Mesendoderm (in vitro differentiated cells): Measurements from ENCODE around the gene ITGA6.

ENCODE experiments used
- DNase-seq: peaks from one replicate; pipeline ENCODE4 v3.0.0; 2013
- H2AK5ac ChIP-seq: 2 replicates; pipeline ENCODE4 v1.6.1; 2013; ENCODE audit warnings: low read length, inconsistent platforms
- H2BK120ac ChIP-seq: 2 replicates; pipeline ENCODE4 v1.6.1; 2013; ENCODE audit warnings: low read depth, mild to moderate bottlenecking, low read length, moderate library complexity, mixed read lengths
- H2BK15ac ChIP-seq: replicated peaks from 2 replicates; pipeline ENCODE4 v1.6.1; 2013; ENCODE audit warnings: low read depth, mild to moderate bottlenecking, moderate library complexity
- H2BK5ac ChIP-seq: 2 replicates; pipeline ENCODE4 v1.6.1; 2013; ENCODE audit warnings: low read length, inconsistent platforms
- H3K18ac ChIP-seq: 2 replicates; pipeline ENCODE4 v1.6.1; 2013; ENCODE audit warnings: mild to moderate bottlenecking, low read length, mixed read lengths
- H3K23ac ChIP-seq: one replicate; pipeline ENCODE4 v1.6.1; 2013; ENCODE audit warnings: low read length
- H3K27ac ChIP-seq: 2 replicates; pipeline ENCODE4 v1.5.1; 2013; ENCODE audit warnings: low read depth, mild to moderate bottlenecking, inconsistent platforms, low read length, moderate library complexity
- H3K27me3 ChIP-seq: 2 replicates; pipeline ENCODE4 v1.6.1; 2013; ENCODE audit warnings: low read length, control low read depth, mild to moderate bottlenecking, inconsistent platforms; ENCODE audit not compliant: insufficient read depth, poor library complexity
- H3K36me3 ChIP-seq: 2 replicates; pipeline ENCODE4 v1.6.1; 2013; ENCODE audit warnings: low read length, inconsistent platforms; ENCODE audit not compliant: control insufficient read depth, insufficient read depth
- H3K4ac ChIP-seq: one replicate; pipeline ENCODE4 v1.6.1; 2013; ENCODE audit warnings: low read depth, mild to moderate bottlenecking, low read length, moderate library complexity
- H3K4me1 ChIP-seq: 2 replicates; pipeline ENCODE4 v1.6.1; 2013; ENCODE audit warnings: low read depth, low read length, inconsistent platforms; ENCODE audit not compliant: control insufficient read depth
- H3K4me2 ChIP-seq: 2 replicates; pipeline ENCODE4 v1.6.1; 2013; ENCODE audit warnings: low read length
- H3K4me3 ChIP-seq: 2 replicates; pipeline ENCODE4 v1.5.1; 2013; ENCODE audit warnings: mild to moderate bottlenecking, low read length
- H3K56ac ChIP-seq: one replicate; pipeline ENCODE4 v1.6.1; 2013; ENCODE audit warnings: low read length
- H3K79me1 ChIP-seq: 2 replicates; pipeline ENCODE4 v1.6.1; 2013; ENCODE audit warnings: low read length, inconsistent platforms
- H3K79me2 ChIP-seq: 2 replicates; pipeline ENCODE4 v1.6.1; 2013; ENCODE audit warnings: mild to moderate bottlenecking, low read length; ENCODE audit not compliant: control insufficient read depth, insufficient read depth
- H3K9ac ChIP-seq: 2 replicates; pipeline ENCODE4 v1.6.1; 2013; ENCODE audit warnings: low read length, inconsistent platforms
- H4K5ac ChIP-seq: one replicate; pipeline ENCODE4 v1.6.1; 2013; ENCODE audit warnings: low read length
- H4K8ac ChIP-seq: one replicate; pipeline ENCODE4 v1.6.1; 2013; ENCODE audit warnings: low read depth, mild to moderate bottlenecking, control low read depth, low read length, moderate library complexity
- WGBS: extraction: QIAGEN DNeasy Blood & Tissue Kit; methylation state at CpG from one replicate; pipeline ENCODE4 v1.1.7; 2013; ENCODE audit warnings: low lambda C conversion rate, missing lambda C conversion rate; ENCODE audit not compliant: insufficient coverage; ENCODE audit errors: extremely low coverage; 5-methylcytosine and 5-hydroxymethylcytosine counted together

The ITGA6 gene

DNA sequence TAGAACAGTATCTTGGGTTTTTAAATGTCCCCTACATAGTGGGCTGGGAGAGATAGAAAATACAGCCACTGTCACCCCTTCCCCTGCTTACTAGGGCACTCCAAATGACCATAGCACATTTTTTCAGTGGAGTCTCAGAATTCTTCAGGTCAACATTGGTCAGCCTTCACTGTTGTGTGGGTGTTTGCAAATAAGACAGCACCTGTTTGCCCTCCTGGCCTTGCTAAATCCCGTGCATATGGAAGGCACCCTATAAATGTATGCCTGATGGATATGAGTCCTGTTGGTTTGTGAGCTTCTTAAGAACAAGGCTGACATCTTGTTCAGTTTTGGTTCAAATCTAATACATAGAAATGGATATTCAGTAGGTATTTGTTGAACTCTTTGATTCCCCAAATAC is 12.5 kb downstream of the ITGA6 start:
- H3K18ac ChIP-seq = no peak overlapping the region
- no peaks in the 10 kb centered on the region for H3K36me3 ChIP-seq
- no peak overlapping the region for H3K4me3 ChIP-seq
- no peak overlapping the region for H2BK15ac ChIP-seq
- no peak overlapping the region for H2AK5ac ChIP-seq
- H3K27ac ChIP-seq = no peak overlapping the region
- H2BK5ac ChIP-seq = no peak overlapping the region
- H3K79me1 ChIP-seq = no peaks in the 10 kb centered on the region
- H3K27me3 ChIP-seq = no peaks in the 10 kb centered on the region
- H3K23ac ChIP-seq = no peak overlapping the region
- H4K8ac ChIP-seq = no peak overlapping the region
- H3K79me2 ChIP-seq = peaks cover 11% of the 10 kb centered on the region
- DNase-seq = no peak
- no peak overlapping the region for H3K4ac ChIP-seq
- H2BK120ac ChIP-seq = no peak overlapping the region
- H3K56ac ChIP-seq = no peak overlapping the region
- H3K4me2 ChIP-seq = no peak overlapping the region
- no CpG with 5 or more reads among the region's 1 CpG for WGBS
- H3K4me1 ChIP-seq = peaks cover 12% of the 10 kb centered on the region
- H4K5ac ChIP-seq = no peak overlapping the region
- H3K9ac ChIP-seq = no peak overlapping the region

- Histone ChIP-seq H3K79me2 (peaks cover 11% of the 10 kb centered on the region), H3K18ac (no peak overlapping the region), H3K36me3 (no peaks in the 10 kb centered on the region), H3K4me3 (no peak overlapping the region), H3K4ac (no peak overlapping the region), H4K5ac (no peak overlapping the region), H2BK15ac (no peak overlapping the region), H3K23ac (no peak overlapping the region), H3K4me1 (peaks cover 10% of the 10 kb centered on the region), H3K27me3 (no peaks in the 10 kb centered on the region), H2BK5ac (no peak overlapping the region), H3K79me1 (no peaks in the 10 kb centered on the region), H3K27ac (no peak overlapping the region), H3K4me2 (no peak overlapping the region), H3K9ac (no peak overlapping the region), H2BK120ac (no peak overlapping the region), H2AK5ac (no peak overlapping the region), H3K56ac (no peak overlapping the region), H4K8ac (no peak overlapping the region)
- no CpG with 5 or more reads among the region's 1 CpG for WGBS
- no peak for DNase-seq
These were observed 13.4 kb downstream of the ITGA6 start for GRCh38 chr2:172440795-172441194.

DNA sequence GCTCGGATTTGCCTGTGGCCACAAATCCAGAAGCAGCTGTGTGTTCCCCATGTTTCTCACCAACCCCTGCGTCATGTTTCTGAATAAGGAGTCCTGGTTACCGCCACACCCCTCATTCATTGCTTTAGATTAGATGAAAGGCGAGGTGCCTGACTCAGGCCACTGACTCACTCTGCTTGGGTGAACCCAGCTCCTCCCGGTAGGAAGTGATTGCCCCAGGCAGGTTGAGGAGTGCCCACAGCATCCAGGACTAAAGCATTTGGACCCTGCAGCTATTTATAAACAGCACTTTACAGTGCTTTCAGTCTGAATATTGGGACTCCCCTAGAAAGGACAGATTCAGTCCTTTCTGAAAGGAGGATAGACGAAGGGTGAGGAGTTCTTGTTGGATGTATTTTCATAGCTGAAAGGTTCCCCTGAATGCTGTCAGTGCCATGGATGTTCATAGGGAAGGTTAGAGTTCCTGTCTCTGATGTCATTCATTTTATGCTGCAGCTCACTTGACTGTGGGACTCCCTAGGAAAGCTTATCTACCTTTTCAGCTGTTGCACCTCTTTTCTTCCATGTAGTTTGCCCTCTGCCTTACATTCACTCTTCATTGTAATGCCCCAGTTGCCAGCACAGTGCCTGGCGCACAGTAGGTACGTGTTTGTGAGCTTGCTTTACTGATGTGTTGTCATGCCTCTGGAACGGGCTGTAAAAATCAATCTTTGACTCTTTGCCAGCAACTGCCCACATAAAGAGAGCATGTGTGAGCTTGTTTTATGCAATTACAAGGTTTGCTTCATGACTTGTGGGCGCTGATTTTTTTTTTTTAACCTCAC is 14.9 kb downstream of the ITGA6 start:
- H2AK5ac ChIP-seq = no peak overlapping the region
- no peaks in the 10 kb centered on the region for H3K79me1 ChIP-seq
- H3K27me3 ChIP-seq = no peaks in the 10 kb centered on the region
- H3K18ac ChIP-seq = no peak overlapping the region
- no peak overlapping the region for H3K9ac ChIP-seq
- no peak overlapping the region for H2BK15ac ChIP-seq
- no peak overlapping the region for H2BK5ac ChIP-seq
- no peak overlapping the region for H3K4me2 ChIP-seq
- peaks cover 11% of the 10 kb centered on the region for H3K79me2 ChIP-seq
- H3K4me1 ChIP-seq = peaks cover 6% of the 10 kb centered on the region
- H3K56ac ChIP-seq = no peak overlapping the region
- DNase-seq = peak; percentile 83
- no peak overlapping the region for H2BK120ac ChIP-seq
- no peaks in the 10 kb centered on the region for H3K36me3 ChIP-seq
- H3K4ac ChIP-seq = no peak overlapping the region
- no peak overlapping the region for H3K27ac ChIP-seq
- no peak overlapping the region for H3K4me3 ChIP-seq
- H4K8ac ChIP-seq = no peak overlapping the region
- no CpG with 5 or more reads among the region's 10 CpGs for WGBS
- no peak overlapping the region for H4K5ac ChIP-seq
- H3K23ac ChIP-seq = no peak overlapping the region

- Histone ChIP-seq H4K8ac (no peak overlapping the region), H2BK15ac (no peak overlapping the region), H2BK5ac (no peak overlapping the region), H3K27me3 (no peaks in the 10 kb centered on the region), H3K79me1 (no peaks in the 10 kb centered on the region), H3K4me2 (no peak overlapping the region), H2BK120ac (no peak overlapping the region), H3K27ac (no peak overlapping the region), H3K36me3 (no peaks in the 10 kb centered on the region), H3K23ac (no peak overlapping the region), H3K4me1 (peaks cover 6% of the 10 kb centered on the region), H3K4ac (no peak overlapping the region), H2AK5ac (no peak overlapping the region), H4K5ac (no peak overlapping the region), H3K56ac (no peak overlapping the region), H3K4me3 (no peak overlapping the region), H3K79me2 (peaks cover 2% of the 10 kb centered on the region), H3K18ac (no peak overlapping the region), H3K9ac (no peak overlapping the region)
- no peak for DNase-seq
- WGBS = no CpG with 5 or more reads among the region's 1 CpG
These were observed 18.5 kb downstream of the ITGA6 start for GRCh38 chr2:172445851-172446250.

- Histone ChIP-seq H2BK5ac (no peak overlapping the region), H2BK15ac (no peak overlapping the region), H3K36me3 (no peaks in the 10 kb centered on the region), H2AK5ac (no peak overlapping the region), H3K79me1 (no peaks in the 10 kb centered on the region), H3K4me1 (peaks cover 6% of the 10 kb centered on the region), H3K4ac (no peak overlapping the region), H3K79me2 (peaks cover 3% of the 10 kb centered on the region), H3K4me2 (no peak overlapping the region), H3K4me3 (no peak overlapping the region), H4K8ac (no peak overlapping the region), H3K18ac (no peak overlapping the region), H3K23ac (no peak overlapping the region), H3K27ac (no peak overlapping the region), H3K27me3 (no peaks in the 10 kb centered on the region), H2BK120ac (no peak overlapping the region), H4K5ac (no peak overlapping the region), H3K56ac (no peak overlapping the region), H3K9ac (no peak overlapping the region)
- no peak for DNase-seq
- WGBS = no CpG with 5 or more reads among the region's 6 CpGs
These were observed 19.2 kb downstream of the ITGA6 start for GRCh38 chr2:172446474-172447063.
